ENCODE data around the gene PAQR6.
A peak's percentile ranks its signal among the peaks of the same experiment; 100 is the strongest.

Gene PAQR6

DNA sequence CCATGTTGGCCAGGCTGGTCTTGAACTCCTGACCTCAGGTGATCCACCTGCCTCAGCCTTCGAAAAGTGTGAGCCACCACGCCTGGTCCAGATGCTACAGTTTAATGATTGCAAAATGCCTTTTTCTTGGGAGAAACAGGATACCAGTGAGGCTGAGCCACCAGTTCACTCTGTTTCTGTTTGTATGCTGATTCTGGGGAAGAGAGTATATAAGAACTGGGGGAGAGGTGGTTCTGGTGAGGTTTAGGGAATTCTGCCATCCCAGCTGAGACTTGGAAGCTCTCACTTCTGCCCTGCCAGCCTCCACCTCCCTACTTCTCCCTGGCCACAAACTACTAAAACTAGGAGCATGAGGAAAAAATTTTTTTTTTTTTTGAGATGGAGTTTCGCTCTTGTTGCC lies 43.2 kb downstream of the PAQR6 start:
- Histone ChIP-seq H3K36me3 (peaks cover 70% of the 10 kb centered on the region), H3K4me1 (ENCODE audit: control insufficient read depth in 1 of 2, insufficient read depth in 1 of 2, low read depth in 1 of 2, low read length in 1 of 2) (peaks cover 51 to 53% of the 10 kb centered on the region in 2 experiments), H3K9me3 (no peaks in the 10 kb centered on the region), H3K27ac (peak overlapping the region; percentile 87), H3K27me3 (no peaks in the 10 kb centered on the region), H3K4me3 (ENCODE audit: low read depth in 1 of 2, low read length in 1 of 2) (no peak overlapping the region)
- TF ChIP-seq, protein P1, sequence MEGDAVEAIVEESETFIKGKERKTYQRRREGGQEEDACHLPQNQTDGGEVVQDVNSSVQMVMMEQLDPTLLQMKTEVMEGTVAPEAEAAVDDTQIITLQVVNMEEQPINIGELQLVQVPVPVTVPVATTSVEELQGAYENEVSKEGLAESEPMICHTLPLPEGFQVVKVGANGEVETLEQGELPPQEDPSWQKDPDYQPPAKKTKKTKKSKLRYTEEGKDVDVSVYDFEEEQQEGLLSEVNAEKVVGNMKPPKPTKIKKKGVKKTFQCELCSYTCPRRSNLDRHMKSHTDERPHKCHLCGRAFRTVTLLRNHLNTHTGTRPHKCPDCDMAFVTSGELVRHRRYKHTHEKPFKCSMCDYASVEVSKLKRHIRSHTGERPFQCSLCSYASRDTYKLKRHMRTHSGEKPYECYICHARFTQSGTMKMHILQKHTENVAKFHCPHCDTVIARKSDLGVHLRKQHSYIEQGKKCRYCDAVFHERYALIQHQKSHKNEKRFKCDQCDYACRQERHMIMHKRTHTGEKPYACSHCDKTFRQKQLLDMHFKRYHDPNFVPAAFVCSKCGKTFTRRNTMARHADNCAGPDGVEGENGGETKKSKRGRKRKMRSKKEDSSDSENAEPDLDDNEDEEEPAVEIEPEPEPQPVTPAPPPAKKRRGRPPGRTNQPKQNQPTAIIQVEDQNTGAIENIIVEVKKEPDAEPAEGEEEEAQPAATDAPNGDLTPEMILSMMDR (IDR thresholded peaks at IDR 0.05): no peak

DNA sequence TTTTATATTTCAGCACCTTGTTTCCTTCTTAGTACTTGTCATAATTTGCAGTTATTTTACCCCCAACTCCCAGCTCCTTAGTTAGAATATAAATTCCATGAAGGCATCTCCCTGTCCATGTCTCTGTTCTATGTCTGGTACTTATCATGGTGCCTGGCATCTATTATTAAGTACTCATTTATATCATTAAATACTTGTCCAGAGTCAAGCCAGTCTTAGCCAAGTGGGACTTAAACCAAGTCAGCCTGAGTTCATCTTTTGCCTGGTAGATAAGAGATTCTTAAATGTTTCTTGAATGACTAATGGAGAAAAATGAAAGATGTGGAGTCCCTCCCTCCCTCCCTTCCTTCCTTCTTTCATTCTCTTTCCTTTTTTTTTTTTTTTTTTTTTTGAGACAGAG lies 44.5 kb downstream of the PAQR6 start:
- Histone ChIP-seq H3K36me3 (peaks cover 66% of the 10 kb centered on the region), H3K27ac (peak overlapping the region; percentile 87), H3K4me3 (ENCODE audit: low read depth in 1 of 2, low read length in 1 of 2) (peak overlapping the region in 1 of 2 experiments; percentile 55), H3K4me1 (ENCODE audit: control insufficient read depth in 1 of 2, insufficient read depth in 1 of 2, low read depth in 1 of 2, low read length in 1 of 2) (peaks cover 65% of the 10 kb centered on the region in 2 experiments), H3K9me3 (no peaks in the 10 kb centered on the region), H3K27me3 (no peaks in the 10 kb centered on the region)
- TF ChIP-seq, protein P1 (IDR thresholded peaks at IDR 0.05): no peak

- Histone ChIP-seq H3K27ac (peak overlapping the region; percentile 87), H3K36me3 (peaks cover 65% of the 10 kb centered on the region), H3K9me3 (no peaks in the 10 kb centered on the region), H3K4me1 (ENCODE audit: control insufficient read depth in 1 of 2, insufficient read depth in 1 of 2, low read depth in 1 of 2, low read length in 1 of 2) (peaks cover 91 to 95% of the 10 kb centered on the region in 2 experiments), H3K27me3 (no peaks in the 10 kb centered on the region), H3K4me3 (ENCODE audit: low read depth in 1 of 2, low read length in 1 of 2) (no peak overlapping the region)
- TF ChIP-seq, protein P1 (IDR thresholded peaks at IDR 0.05): no peak
These were observed 47.8 kb downstream of the PAQR6 start for GRCh38 chr1:156200044-156200443.

- Histone ChIP-seq H3K36me3 (peaks cover 54% of the 10 kb centered on the region), H3K27me3 (no peaks in the 10 kb centered on the region), H3K4me3 (ENCODE audit: low read depth in 1 of 2, low read length in 1 of 2) (no peak overlapping the region), H3K27ac (peak overlapping the region; percentile 87), H3K4me1 (ENCODE audit: control insufficient read depth in 1 of 2, insufficient read depth in 1 of 2, low read depth in 1 of 2, low read length in 1 of 2) (peaks cover 90 to 93% of the 10 kb centered on the region in 2 experiments), H3K9me3 (no peaks in the 10 kb centered on the region)
- TF ChIP-seq, protein P1 (IDR thresholded peaks at IDR 0.05): no peak
These were observed 49.0 kb downstream of the PAQR6 start for GRCh38 chr1:156198831-156199349.

DNA sequence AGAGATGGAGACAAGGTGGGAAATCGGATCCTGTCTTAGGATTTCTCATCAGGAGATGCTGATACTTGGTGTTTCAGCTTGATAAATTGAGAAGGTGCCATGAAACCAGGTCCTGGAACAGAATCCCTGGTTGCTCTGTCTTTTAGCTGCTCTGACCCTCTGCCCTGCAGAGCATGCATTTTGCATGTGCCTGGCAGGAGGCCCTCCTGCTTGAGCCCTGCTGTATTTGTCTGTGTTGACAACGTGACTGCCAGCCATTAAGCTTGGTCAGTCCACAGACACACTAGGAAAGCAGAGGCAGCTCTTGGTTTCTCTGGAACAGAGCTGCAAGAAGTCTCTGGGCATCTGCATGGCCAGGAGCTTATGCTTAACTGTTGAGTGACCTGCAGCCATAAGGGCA lies 51.4 kb downstream of the PAQR6 start:
- H3K4me1 ChIP-seq (ENCODE audit: control insufficient read depth in 1 of 2, insufficient read depth in 1 of 2, low read depth in 1 of 2, low read length in 1 of 2): peaks cover 79 to 87% of the 10 kb centered on the region in 2 experiments
- H3K4me3 ChIP-seq (ENCODE audit: low read depth in 1 of 2, low read length in 1 of 2): no peak overlapping the region
- peak overlapping the region; percentile 39 for H3K27ac ChIP-seq
- peaks cover 54% of the 10 kb centered on the region for H3K36me3 ChIP-seq
- H3K27me3 ChIP-seq: no peaks in the 10 kb centered on the region
- no peaks in the 10 kb centered on the region for H3K9me3 ChIP-seq
- TF ChIP-seq, protein P1 (IDR thresholded peaks at IDR 0.05): no peak
